A549 treated with ZK216348 at 1 μM for 4 hours (cell line): Measurements from ENCODE around the gene ENPEP. TPM values are rescaled to one million over a fixed set of nuclear protein-coding genes. Genes with fewer than 3 reads are reported as not detected.

Source experiments
- total RNA-seq: library from RNA; stranded (reverse); fragments of 200-300 nt; extraction: Qiagen RNA extraction; gene quantifications from 5 replicates; pipeline ENCODE4 v1.2.3, GENCODE V29; 2022; ENCODE audit warnings: low read depth

The ENPEP gene, protein sequence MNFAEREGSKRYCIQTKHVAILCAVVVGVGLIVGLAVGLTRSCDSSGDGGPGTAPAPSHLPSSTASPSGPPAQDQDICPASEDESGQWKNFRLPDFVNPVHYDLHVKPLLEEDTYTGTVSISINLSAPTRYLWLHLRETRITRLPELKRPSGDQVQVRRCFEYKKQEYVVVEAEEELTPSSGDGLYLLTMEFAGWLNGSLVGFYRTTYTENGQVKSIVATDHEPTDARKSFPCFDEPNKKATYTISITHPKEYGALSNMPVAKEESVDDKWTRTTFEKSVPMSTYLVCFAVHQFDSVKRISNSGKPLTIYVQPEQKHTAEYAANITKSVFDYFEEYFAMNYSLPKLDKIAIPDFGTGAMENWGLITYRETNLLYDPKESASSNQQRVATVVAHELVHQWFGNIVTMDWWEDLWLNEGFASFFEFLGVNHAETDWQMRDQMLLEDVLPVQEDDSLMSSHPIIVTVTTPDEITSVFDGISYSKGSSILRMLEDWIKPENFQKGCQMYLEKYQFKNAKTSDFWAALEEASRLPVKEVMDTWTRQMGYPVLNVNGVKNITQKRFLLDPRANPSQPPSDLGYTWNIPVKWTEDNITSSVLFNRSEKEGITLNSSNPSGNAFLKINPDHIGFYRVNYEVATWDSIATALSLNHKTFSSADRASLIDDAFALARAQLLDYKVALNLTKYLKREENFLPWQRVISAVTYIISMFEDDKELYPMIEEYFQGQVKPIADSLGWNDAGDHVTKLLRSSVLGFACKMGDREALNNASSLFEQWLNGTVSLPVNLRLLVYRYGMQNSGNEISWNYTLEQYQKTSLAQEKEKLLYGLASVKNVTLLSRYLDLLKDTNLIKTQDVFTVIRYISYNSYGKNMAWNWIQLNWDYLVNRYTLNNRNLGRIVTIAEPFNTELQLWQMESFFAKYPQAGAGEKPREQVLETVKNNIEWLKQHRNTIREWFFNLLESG
- 0.12 to 0.14 TPM in 2 of 5 replicates, not detected in the others for total RNA-seq

DNA sequence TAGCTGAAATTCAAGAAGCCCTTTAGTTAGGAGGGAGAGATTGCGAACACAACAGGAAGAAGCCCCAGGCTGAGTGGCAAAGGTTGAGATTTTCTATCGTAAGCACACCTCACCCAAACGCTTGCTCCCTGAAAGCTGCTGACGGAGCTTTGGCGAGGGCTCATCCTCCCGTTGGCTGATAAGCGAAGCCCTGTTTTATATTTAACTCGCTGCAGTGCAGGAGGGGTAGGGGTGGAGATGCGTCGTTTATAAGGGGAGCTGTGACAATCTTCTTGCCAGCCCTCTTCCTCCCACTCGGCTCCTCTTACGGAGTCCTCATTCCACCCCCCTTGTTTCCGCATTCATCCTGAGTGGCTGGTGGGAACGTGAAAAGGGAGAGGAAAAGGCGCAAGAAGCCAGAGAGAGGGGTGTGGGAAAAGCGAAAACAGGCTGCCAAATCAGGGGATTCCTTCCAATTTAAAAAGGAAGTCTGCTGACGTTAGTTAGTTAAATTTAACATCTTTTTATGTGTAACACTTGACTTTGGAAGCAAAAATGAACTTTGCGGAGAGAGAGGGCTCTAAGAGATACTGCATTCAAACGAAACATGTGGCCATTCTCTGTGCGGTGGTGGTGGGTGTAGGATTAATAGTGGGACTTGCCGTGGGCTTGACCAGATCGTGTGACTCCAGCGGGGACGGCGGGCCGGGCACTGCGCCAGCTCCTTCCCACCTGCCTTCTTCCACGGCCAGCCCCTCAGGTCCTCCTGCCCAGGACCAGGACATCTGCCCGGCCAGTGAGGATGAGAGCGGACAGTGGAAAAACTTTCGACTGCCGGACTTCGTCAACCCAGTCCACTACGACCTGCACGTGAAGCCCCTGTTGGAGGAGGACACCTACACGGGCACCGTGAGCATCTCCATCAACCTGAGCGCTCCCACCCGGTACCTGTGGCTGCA is at the start of gene ENPEP:
TSS of gene ENPEP (plus strand) at position 275 of the 938 bp plus-strand sequence. CDS start at position 535, 260 bp downstream.

Other genes with a start within 250 kb of the ENPEP start
- 0.72 to 1.5 TPM (median 1.0 TPM) in 5 replicates for gene PITX2, start 146.9 kb downstream of the ENPEP start, total RNA-seq